Effector memory CD8-positive, alpha-beta T cell (primary cell): ENCODE data around the gene MYO10.
"Not testable (repeated sequence)": the region's sequence is repeated elsewhere in the genome, so short reads cannot be mapped to it uniquely, and the experiment has no call there.

Experiments used
- ATAC-seq: fragments of 150-1000 bp; cut with Tn5 transposase; replicated peaks from 2 replicates; pipeline ENCODE4 v1.10.0; 2021; ENCODE audit warnings: mild to moderate bottlenecking, moderate library complexity
- DNase-seq, 3 experiments: peaks; one replicate each; pipeline ENCODE4 v3.0.0; 2021
- H3K27ac Mint-ChIP-seq, 2 donors: one replicate each; pipeline ENCODE4 v1.8.0; 2022; ENCODE audit warnings: mild to moderate bottlenecking in 2 of 2, mixed read lengths in 2 of 2, moderate library complexity in 2 of 2
- H3K27me3 Mint-ChIP-seq, 2 donors: one replicate each; pipeline ENCODE4 v1.8.0; 2022; ENCODE audit warnings: mixed read lengths in 2 of 2
- H3K36me3 Mint-ChIP-seq: one replicate; pipeline ENCODE4 v1.8.0; 2022; ENCODE audit warnings: mild to moderate bottlenecking, moderate library complexity, mixed read lengths; ENCODE audit not compliant: insufficient read depth
- H3K4me1 Mint-ChIP-seq, 2 donors: one replicate each; pipeline ENCODE4 v1.8.0; 2022; ENCODE audit warnings: low read depth in 2 of 2, mixed read lengths in 2 of 2
- H3K4me3 Mint-ChIP-seq, 2 donors: one replicate each; pipeline ENCODE4 v1.8.0; 2022; ENCODE audit warnings: mild to moderate bottlenecking in 2 of 2, mixed read lengths in 2 of 2, moderate library complexity in 2 of 2
- H3K9me3 Mint-ChIP-seq, 2 donors: one replicate each; pipeline ENCODE4 v1.8.0; 2022; ENCODE audit warnings: mixed read lengths in 2 of 2

Gene MYO10

GRCh38 chr5:16776611-16777251 is 159.4 kb downstream of the MYO10 start:
- DNase-seq (no peak), ATAC-seq (no peak)
- Mint-ChIP-seq H3K27me3 (peaks cover 2 to 5% of the 10 kb centered on the region in 2 donors), H3K4me1 (no peaks in the 10 kb centered on the region), H3K4me3 (no peak overlapping the region), H3K36me3 (peaks cover 4% of the 10 kb centered on the region), H3K9me3 (no peaks in the 10 kb centered on the region), H3K27ac (no peak overlapping the region)

- H3K36me3 Mint-ChIP-seq = peaks cover 4% of the 10 kb centered on the region
- H3K27me3 Mint-ChIP-seq = no peaks in the 10 kb centered on the region
- no peaks in the 10 kb centered on the region for H3K9me3 Mint-ChIP-seq
- DNase-seq = no peak
- ATAC-seq = no peak
- H3K27ac Mint-ChIP-seq = no peak overlapping the region
- no peak overlapping the region for H3K4me3 Mint-ChIP-seq
- H3K4me1 Mint-ChIP-seq = no peaks in the 10 kb centered on the region
Measured at GRCh38 chr5:16774806-16775205, 161.3 kb downstream of the MYO10 start.

GRCh38 chr5:16773991-16774390 is 162.1 kb downstream of the MYO10 start:
- Mint-ChIP-seq H3K4me1 (no peaks in the 10 kb centered on the region), H3K36me3 (peaks cover 4% of the 10 kb centered on the region), H3K27me3 (no peaks in the 10 kb centered on the region), H3K9me3 (no peaks in the 10 kb centered on the region), H3K4me3 (no peak overlapping the region), H3K27ac (no peak overlapping the region)
- DNase-seq (no peak), ATAC-seq (no peak)

GRCh38 chr5:16772556-16772955 is 163.5 kb downstream of the MYO10 start:
- H3K27me3 Mint-ChIP-seq = no peaks in the 10 kb centered on the region
- ATAC-seq (no peak), DNase-seq (no peak)
- H3K36me3 Mint-ChIP-seq = no peaks in the 10 kb centered on the region
- H3K27ac Mint-ChIP-seq = no peak overlapping the region
- H3K4me1 Mint-ChIP-seq = no peaks in the 10 kb centered on the region
- no peak overlapping the region for H3K4me3 Mint-ChIP-seq
- no peaks in the 10 kb centered on the region for H3K9me3 Mint-ChIP-seq

- no peak for ATAC-seq
- H3K4me1 Mint-ChIP-seq = no peaks in the 10 kb centered on the region
- H3K36me3 Mint-ChIP-seq = no peaks in the 10 kb centered on the region
- no peak for DNase-seq
- H3K9me3 Mint-ChIP-seq = no peaks in the 10 kb centered on the region
- no peaks in the 10 kb centered on the region for H3K27me3 Mint-ChIP-seq
- no peak overlapping the region for H3K4me3 Mint-ChIP-seq
- no peak overlapping the region for H3K27ac Mint-ChIP-seq
Measured at GRCh38 chr5:16768184-16768583, 167.9 kb downstream of the MYO10 start.

GRCh38 chr5:16763211-16763610 is 172.9 kb downstream of the MYO10 start:
- no peak overlapping the region for H3K4me3 Mint-ChIP-seq
- no peaks in the 10 kb centered on the region for H3K27me3 Mint-ChIP-seq
- peaks cover 0 to 1% of the 10 kb centered on the region in 2 donors for H3K4me1 Mint-ChIP-seq
- ATAC-seq (no peak), DNase-seq (no peak)
- no peaks in the 10 kb centered on the region for H3K9me3 Mint-ChIP-seq
- no peaks in the 10 kb centered on the region for H3K36me3 Mint-ChIP-seq
- no peak overlapping the region for H3K27ac Mint-ChIP-seq

GRCh38 chr5:16759147-16759773 is 176.8 kb downstream of the MYO10 start:
- H3K27me3 Mint-ChIP-seq = no peaks in the 10 kb centered on the region
- no peaks in the 10 kb centered on the region for H3K9me3 Mint-ChIP-seq
- no peak overlapping the region for H3K4me3 Mint-ChIP-seq
- no peak for DNase-seq
- H3K4me1 Mint-ChIP-seq = peaks cover 0 to 1% of the 10 kb centered on the region in 2 donors
- H3K27ac Mint-ChIP-seq = no peak overlapping the region
- peaks cover 2% of the 10 kb centered on the region for H3K36me3 Mint-ChIP-seq
- ATAC-seq = no peak

- H3K27me3 Mint-ChIP-seq = no peaks in the 10 kb centered on the region
- H3K9me3 Mint-ChIP-seq = no peaks in the 10 kb centered on the region
- peaks cover 2% of the 10 kb centered on the region for H3K36me3 Mint-ChIP-seq
- H3K4me1 Mint-ChIP-seq = peaks cover 0 to 1% of the 10 kb centered on the region in 2 donors
- DNase-seq = no peak
- no peak overlapping the region for H3K27ac Mint-ChIP-seq
- ATAC-seq = no peak
- H3K4me3 Mint-ChIP-seq = no peak overlapping the region
Measured at GRCh38 chr5:16757989-16758501, 178.0 kb downstream of the MYO10 start.

- H3K27me3 Mint-ChIP-seq, H3K36me3 Mint-ChIP-seq, DNase-seq, H3K4me1 Mint-ChIP-seq, H3K9me3 Mint-ChIP-seq, H3K27ac Mint-ChIP-seq, ATAC-seq, H3K4me3 Mint-ChIP-seq: not testable (repeated sequence)
Measured at GRCh38 chr5:16757577-16757976, 178.5 kb downstream of the MYO10 start.

GRCh38 chr5:16757146-16757545 is 178.9 kb downstream of the MYO10 start:
- Mint-ChIP-seq H3K27ac (no peak overlapping the region), H3K4me1 (peaks cover 0 to 1% of the 10 kb centered on the region in 2 donors)

GRCh38 chr5:16756692-16757091 is 179.4 kb downstream of the MYO10 start:
- peaks cover 2% of the 10 kb centered on the region for H3K36me3 Mint-ChIP-seq
- peaks cover 0 to 1% of the 10 kb centered on the region in 2 donors for H3K4me1 Mint-ChIP-seq
- no peak overlapping the region for H3K4me3 Mint-ChIP-seq
- H3K27me3 Mint-ChIP-seq = no peaks in the 10 kb centered on the region
- no peaks in the 10 kb centered on the region for H3K9me3 Mint-ChIP-seq
- no peak overlapping the region for H3K27ac Mint-ChIP-seq
- DNase-seq (no peak), ATAC-seq (no peak)

More at GRCh38 chr5:16757146-16757545, 178.9 kb downstream of the MYO10 start:
- no peak for ATAC-seq
- DNase-seq = no peak
- no peak overlapping the region for H3K4me3 Mint-ChIP-seq
- H3K36me3 Mint-ChIP-seq = peaks cover 2% of the 10 kb centered on the region
- H3K9me3 Mint-ChIP-seq = no peaks in the 10 kb centered on the region
- no peaks in the 10 kb centered on the region for H3K27me3 Mint-ChIP-seq

GRCh38 chr5:16755641-16756040 is 180.4 kb downstream of the MYO10 start:
- Mint-ChIP-seq H3K27ac (no peak overlapping the region), H3K4me1 (peaks cover 0 to 1% of the 10 kb centered on the region in 2 donors), H3K27me3 (no peaks in the 10 kb centered on the region), H3K4me3 (no peak overlapping the region), H3K36me3 (peaks cover 2% of the 10 kb centered on the region), H3K9me3 (no peaks in the 10 kb centered on the region)
- no peak for ATAC-seq
- DNase-seq = no peak

GRCh38 chr5:16754601-16755000 is 181.5 kb downstream of the MYO10 start:
- DNase-seq = no peak
- Mint-ChIP-seq H3K4me3 (no peak overlapping the region), H3K9me3 (no peaks in the 10 kb centered on the region), H3K27ac (no peak overlapping the region), H3K36me3 (peaks cover 2% of the 10 kb centered on the region), H3K27me3 (no peaks in the 10 kb centered on the region), H3K4me1 (peaks cover 0 to 1% of the 10 kb centered on the region in 2 donors)
- ATAC-seq = no peak

GRCh38 chr5:16754086-16754485 is 182.0 kb downstream of the MYO10 start:
- Mint-ChIP-seq H3K36me3 (peaks cover 2% of the 10 kb centered on the region), H3K4me1 (no peaks in the 10 kb centered on the region), H3K4me3 (no peak overlapping the region), H3K9me3 (no peaks in the 10 kb centered on the region), H3K27me3 (no peaks in the 10 kb centered on the region), H3K27ac (no peak overlapping the region)
- DNase-seq (no peak), ATAC-seq (no peak)
